Stimulated activated CD8-positive, alpha-beta memory T cell treated with anti-CD3 and anti-CD28 coated beads, Interleukin-12 subunit alpha, Interleukin-12 subunit beta, amount 100 ng/mL, for 4 hours (primary cell): ENCODE results near the gene MNS1.
"Not testable (repeated sequence)": the region's sequence is repeated elsewhere in the genome, so short reads cannot be mapped to it uniquely, and the experiment has no call there.

ENCODE experiments used
- DNase-seq: peaks from one replicate; pipeline ENCODE4 v3.0.0-alpha.2; 2020; ENCODE audit warnings: low read depth

Gene MNS1

DNA sequence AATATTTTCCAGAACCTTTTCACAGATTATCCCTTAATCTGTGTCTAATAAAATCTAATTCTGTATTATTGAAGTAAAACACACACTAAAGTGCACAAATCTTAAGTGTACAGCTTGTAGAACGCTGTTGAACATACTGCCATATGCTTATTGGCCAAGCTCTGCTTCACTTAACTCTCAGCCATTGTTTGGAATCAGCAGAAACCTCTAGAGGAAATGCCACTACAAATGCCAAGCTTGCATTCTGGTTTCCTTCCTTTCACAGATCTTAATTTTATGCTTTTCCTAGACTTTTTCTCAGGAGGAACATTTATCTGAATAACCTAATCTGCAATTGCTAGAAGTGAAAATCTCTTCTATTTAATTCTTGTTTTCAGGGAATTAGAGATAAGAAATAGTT is 10.1 kb downstream of the MNS1 start:
- no peak for DNase-seq

DNA sequence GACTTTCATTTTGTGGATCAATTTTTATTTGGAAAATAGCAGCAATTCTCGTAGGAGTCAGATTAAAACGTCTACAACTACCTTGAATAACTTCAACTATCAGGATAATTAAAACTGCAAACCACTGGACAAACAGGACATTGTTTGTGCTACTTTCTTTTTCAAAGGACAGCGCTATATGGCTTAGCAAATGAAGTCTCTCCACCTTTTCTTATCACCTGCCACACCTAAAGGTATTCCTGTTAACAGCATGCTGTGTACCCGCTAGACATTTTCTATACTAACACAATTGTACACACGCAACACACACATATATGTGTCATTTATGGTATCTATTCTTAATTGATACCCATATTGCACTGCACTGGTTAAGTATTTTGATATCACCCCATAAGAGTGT is 19.2 kb downstream of the MNS1 start:
- no peak for DNase-seq

DNA sequence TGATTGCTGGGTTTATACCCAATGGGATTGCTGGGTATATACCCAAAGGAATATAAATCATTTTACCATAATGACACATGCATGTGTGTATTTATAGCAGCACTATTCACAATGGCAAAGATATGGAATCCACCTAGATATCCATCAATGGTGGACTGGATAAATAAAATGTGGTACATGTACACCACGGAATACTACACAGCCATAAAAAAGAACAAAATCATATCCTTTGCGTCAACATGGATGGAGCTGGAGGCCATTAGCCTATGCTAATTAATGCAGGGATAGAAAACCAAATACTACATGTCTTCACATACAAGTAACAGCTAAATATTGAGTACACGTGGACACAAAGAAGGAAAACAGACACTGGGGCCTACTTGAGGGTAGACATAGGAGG is 22.6 kb downstream of the MNS1 start:
- no peak for DNase-seq

DNA sequence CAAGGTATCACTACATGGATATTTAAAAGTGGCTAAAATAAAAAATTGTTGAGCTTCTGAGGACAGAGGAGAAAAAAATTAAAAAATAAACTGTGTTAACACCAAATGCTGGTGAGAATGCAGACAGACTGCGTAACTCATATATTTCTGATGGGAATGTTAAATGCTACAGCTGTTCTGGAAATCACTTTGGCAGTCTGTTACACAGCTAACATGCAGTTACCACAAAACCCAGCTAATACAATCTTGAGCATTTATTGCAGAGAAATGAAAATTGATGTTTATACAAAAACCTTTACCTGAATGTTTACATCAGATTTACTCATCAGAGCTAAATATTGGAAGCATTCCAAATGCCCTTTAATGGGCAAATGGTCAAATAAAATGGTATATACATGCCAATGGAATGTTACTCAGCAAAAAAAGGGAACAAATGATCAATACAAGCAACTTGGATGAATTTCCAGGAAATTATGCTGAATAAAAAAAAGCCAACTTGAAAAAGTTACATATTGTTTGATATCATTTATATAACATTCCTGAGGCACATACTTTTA is 24.6 kb downstream of the MNS1 start:
- DNase-seq: no peak

DNA sequence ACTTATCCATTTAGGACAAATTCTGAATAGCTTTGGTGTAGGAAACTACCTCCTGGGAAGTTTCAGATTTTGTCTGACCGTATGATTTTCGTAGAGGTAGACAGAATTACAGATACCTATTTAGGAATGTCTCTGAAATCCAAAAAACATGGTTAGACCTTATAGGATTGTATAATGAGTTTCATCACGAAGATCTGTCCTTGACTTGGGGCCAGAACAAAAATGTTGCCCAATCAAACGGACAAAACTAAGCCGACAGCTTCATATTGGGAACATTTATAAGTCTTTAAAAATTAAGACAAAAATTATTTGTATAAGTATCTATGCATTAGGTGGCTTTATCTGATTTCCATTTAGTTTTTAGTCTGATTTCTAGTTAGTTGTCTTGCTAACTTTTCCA is 32.6 kb downstream of the MNS1 start:
- no peak for DNase-seq

GRCh38 chr15:56428821-56429458 is 36.0 kb downstream of the MNS1 start:
- DNase-seq: no peak

GRCh38 chr15:56425976-56426375 is 39.0 kb downstream of the MNS1 start:
- DNase-seq: no peak

DNA sequence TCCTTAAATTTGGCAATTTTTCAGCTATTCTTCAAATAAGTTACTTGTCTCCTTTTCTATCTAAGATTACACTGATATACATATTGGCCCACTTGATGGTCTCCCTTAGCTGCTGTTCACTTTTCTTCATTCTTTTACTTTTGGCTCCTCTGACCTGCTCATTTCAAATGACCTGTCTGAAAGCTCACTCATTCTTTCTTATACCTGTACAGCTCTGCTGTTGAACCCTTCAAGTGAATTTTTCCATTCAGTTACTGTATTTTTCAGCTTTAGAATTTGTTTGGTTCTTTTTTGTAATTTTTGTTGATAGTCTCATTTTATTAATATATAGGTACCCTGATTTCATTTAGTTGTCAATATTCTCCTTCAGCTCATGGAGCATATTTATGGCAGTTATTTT is 39.7 kb downstream of the MNS1 start:
- no peak for DNase-seq

DNA sequence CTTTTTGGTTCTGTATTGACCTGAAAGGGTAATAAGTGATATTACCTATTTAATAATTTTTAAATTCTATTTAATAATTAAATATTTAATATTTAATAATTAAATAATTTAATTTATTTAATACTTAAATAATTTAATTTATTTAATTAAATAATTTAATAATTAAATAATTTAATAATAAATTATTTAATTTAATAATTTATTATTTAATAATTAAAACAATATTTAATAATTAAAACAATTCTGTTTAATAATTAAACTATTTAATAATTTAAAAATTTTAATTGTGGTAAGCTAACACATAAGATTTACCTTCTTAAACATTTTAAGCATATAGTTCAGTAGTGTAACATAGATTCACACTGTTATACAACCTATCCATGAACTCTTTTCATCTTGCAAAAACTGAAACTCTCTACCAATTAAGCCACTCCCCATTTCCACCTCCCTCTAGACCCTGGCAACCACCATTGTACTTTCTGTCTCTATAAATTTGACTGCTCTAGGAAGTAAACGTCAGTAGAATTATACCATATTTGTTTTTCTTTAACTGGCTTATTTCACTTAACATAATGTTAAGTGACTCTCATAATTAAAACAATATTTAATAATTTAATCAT is 51.7 kb downstream of the MNS1 start:
- not testable (repeated sequence) for DNase-seq

- no peak for DNase-seq
Measured at GRCh38 chr15:56411122-56411749, 53.7 kb downstream of the MNS1 start.

DNA sequence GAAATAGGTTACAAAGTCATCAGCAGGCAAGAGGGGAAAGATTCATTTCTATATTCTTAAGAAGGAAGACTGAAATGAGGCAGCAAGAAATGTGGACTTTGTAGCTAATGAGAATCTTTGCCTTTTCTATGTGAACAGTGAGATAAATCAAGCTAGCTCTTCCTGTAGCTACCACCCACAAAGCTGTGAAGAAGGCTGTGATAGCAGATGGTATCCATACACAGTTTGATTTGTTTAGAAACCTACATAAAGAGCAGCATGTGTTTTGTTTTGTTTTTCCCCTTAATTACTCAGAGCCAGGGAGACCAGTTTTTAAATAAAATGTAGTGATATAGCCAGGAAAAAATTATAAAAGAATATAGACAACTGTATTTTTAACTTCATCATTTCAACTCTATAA is 54.2 kb downstream of the MNS1 start:
- DNase-seq: no peak

GRCh38 chr15:56399209-56399608 is 65.7 kb downstream of the MNS1 start:
- not testable (repeated sequence) for DNase-seq

GRCh38 chr15:56397325-56397724 is 67.6 kb downstream of the MNS1 start:
- DNase-seq: not testable (repeated sequence)

DNA sequence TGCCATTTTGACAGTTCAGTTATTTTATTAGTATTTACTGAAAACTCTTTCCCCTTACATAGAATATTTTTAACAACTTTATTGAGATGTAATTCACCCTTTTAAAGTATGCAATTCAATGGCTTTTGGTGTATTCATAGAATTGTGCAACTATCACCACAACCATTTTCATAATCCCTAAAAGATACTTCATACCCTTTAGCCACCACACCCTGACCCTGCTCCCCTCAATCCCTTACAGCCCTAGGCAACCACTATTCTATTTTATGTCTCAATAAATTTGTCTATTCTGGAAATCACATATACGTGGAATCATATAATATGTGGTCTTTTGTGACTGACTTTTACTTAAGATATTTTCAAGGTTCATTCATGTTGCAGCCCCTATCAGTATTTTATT is 70.0 kb downstream of the MNS1 start:
- no peak for DNase-seq

DNA sequence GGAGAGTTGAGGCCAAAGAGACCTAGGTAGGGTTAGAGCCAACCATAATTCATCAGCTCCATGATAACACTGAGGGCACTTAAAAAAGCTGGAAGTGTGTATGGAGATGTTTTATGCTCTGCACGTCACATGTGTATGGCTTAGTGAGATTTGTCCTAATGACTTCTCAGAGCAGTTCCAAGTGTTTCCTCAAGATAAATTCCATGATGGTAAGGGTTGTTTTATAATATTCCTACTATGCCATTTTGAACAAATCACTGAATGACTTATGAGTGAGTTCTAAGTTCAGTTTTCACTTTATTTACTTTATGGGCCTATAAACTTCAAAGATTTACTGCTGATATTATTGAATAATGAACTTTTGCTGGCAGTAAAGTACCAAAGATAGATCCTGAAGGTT is 71.7 kb downstream of the MNS1 start:
- DNase-seq: no peak

DNA sequence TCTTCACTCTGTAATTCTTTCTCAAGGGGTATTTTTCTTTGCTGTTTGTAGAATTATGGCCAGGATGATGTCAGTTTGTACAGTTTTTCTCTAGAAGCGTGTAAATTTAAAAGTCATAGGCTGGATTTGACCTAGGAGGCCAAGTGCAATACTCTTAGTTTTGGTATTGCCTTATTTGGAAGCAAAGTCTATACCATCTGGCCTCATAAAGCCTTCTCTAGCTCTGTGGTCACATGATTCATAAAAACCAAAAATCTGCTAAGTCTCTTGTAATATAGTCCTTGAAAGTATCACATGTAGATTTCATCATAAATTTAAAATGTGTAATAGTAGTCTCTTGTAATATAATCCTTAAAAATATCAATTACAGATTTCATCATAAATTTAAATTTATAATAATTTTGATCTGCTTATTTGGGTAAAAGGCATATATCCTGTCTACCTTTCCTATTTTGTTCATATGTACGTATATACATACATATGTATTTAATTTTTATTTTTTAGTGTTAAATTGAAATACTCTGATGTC is 74.1 kb downstream of the MNS1 start:
- DNase-seq: no peak

DNA sequence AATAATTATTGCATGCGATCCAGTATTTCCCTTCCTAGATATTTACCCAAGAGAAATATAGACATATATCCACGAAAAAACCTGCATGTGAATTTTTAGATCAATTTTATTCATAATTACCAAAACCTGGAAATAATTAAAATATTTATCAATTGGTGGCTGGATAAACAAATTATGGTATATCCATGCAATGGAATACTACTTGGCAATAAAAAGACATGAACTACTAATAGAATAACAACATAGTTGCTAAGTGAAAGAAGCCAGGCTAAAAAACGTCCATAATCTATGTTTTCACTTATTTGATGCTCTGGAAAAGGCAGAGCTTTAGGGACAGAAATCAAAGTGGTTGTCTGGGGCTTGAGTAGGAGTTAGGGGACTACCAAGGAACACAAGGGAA is 79.0 kb downstream of the MNS1 start:
- DNase-seq: no peak

DNA sequence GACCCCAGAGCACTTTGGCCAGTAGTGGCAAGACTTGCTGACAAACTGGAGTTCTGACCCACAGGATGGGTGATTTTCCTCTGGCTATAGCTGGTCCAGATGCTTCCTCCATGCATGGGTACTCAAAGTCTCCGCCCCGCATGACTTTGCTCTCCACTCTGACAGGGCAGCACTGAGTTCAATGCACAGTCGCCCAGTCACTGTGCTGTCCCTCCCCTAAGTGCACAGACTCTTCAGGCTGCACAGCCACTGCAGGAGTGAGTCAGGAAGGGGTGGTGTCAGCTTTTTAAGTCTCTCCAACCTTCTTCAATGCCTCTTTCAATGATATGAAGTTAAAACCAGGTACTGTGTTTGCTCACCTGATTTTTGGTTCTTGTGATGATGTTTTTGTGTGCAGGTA is 81.9 kb downstream of the MNS1 start:
- DNase-seq: no peak
